ENCODE data around the gene PKMYT1.

Gene PKMYT1

DNA sequence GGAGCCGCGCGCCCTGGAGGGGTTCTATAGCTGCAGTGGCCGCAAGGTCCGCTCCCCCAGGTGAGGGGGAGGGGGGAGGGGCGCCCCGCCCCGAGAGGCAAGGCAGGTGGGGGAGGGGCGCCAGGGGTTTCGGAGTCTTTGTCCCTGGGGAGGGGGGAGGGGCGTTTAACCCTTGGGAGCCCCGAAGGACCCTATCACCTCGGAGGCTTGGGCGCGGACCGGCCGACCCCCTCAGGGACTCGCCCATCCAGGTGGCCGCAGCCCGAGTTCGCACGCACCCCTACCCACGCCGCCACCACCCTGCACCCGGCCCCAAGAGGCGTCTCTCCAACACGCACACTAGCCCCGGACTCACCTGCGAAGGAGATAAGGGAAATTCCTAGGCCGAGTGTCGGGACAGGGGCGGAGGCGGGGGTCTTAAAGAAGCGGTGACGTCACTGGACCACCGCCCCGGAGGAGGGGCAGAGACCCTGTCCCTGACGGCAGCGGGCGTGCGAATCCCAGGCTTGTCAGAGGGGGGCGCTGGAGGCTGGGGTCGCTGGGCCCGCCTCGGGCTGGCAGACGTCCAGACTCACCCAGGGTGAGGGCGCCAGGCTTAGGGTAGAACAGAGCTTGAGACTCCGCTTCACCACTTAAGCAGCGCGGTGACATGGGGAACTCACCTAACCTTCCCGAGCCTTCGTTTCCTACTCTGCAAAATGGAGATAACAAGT is 37.7 kb upstream of the PKMYT1 start, which contains the start of gene CLDN6:
Gene CLDN6 (minus strand): TSS at position 390 of the 713 bp plus-strand sequence. CDS start 2,162 bp downstream, outside the sequence.
- DNase-seq, result no peak

DNA sequence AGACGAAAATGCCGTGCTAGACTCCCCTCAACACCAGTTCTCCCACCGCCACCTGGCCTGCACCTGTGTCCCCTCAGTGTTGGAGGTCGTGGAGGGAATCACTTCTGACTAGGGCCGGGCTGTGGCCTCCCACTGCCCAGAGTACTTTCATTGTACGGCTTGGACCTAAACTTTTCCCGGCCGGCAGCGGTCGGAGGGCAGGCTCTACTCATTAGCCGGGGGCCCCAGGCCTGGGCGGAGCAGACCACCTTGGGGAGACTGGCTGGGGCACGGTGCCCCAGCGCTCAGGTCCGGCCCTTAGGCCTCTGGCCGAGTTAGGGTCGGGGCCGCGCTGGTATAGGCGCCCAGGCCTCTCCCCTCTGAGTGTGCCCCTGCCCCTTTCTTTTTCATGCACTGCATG is 37.1 kb upstream of the PKMYT1 start:
- no peak for DNase-seq

DNA sequence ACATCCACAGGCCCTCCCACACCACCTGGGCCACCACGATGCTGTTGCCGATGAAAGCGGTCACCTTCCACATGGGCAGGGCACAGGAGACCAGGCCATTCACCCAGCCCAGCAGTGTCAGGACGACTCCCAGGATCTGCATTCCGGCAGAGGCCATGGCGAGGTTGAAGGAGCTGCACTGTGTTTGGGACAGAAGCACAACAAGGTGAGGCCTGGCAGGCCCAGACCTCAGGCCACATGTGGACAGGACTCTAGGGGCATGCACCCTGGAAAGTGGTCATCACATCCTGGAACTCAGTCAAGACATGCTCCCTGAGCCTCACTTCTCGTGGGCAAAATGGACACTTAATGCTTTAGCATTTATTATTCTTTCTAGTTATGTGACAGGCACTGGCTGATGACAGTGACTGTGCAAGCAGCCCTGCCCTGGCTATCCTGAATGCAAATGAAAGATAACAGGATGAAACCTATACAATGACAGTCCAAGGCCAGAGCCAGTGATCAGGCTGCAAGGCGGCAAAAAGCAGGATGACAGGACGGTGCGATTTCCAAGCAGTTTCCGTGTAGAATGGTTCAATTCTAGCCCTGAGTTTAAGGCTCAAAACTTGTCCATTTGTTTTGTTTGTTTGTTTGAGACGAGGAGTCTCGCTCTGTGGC is 35.7 kb upstream of the PKMYT1 start:
- DNase-seq, result no peak

DNA sequence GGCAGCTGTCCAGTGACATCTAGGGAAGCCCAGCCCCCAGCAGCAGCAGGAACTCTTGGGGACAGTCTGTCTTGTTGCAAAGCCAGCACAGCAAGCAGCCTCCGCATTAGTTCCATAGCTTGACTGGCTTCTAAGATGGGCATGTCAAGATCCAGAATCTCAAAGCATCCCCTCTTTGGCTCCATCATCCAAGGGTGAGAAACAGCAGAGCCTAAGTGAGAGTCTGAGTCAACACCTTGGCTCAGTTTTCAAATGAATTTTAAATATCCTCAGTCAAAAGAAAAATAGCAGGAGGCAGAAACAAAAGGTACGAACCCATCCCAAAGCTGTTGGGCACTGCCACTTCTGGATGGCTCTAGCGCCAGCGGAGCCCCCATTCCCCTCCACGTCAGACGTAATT is 34.7 kb upstream of the PKMYT1 start:
- DNase-seq, result no peak

DNA sequence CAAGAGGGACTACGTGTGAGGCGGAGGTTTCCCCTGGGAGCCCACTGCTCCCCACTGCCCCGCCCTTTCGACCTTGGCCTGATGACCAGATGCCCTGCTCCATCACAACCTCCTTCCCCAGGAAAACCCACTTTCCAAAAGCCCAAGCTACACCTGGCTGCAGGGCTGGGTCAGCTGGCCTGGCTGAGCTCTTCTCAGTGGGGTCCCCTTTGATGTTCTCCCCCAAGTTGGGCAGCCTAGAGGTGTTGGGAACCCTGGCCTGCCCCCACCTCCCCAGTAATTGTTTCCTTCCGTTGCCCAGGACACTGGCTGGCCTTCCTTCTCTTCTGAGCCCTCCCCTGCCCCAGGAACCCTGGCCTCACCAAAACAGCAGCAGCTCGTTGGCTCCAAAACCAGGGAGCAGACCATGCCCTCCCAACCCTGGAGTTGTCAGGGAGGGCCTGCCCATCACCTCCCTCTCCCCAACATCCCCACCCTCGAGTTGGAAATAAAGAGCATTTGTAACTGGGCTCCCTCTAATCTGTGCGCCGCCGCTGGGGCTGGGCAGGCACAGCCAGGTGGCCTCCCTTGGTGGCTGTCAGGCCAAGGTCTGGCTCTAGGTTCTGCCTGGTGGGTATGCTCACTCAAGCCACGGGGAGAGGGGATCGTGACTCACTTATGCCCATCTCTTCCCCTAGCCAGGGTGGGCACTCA is 33.9 kb upstream of the PKMYT1 start:
- no peak for DNase-seq

DNA sequence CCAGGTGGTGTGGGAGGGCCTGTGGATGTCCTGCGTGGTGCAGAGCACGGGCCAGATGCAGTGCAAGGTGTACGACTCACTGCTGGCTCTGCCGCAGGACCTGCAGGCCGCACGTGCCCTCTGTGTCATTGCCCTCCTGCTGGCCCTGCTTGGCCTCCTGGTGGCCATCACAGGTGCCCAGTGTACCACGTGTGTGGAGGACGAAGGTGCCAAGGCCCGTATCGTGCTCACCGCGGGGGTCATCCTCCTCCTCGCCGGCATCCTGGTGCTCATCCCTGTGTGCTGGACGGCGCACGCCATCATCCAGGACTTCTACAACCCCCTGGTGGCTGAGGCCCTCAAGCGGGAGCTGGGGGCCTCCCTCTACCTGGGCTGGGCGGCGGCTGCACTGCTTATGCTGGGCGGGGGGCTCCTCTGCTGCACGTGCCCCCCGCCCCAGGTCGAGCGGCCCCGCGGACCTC is 33.3 kb upstream of the PKMYT1 start:
- DNase-seq, result no peak

DNA sequence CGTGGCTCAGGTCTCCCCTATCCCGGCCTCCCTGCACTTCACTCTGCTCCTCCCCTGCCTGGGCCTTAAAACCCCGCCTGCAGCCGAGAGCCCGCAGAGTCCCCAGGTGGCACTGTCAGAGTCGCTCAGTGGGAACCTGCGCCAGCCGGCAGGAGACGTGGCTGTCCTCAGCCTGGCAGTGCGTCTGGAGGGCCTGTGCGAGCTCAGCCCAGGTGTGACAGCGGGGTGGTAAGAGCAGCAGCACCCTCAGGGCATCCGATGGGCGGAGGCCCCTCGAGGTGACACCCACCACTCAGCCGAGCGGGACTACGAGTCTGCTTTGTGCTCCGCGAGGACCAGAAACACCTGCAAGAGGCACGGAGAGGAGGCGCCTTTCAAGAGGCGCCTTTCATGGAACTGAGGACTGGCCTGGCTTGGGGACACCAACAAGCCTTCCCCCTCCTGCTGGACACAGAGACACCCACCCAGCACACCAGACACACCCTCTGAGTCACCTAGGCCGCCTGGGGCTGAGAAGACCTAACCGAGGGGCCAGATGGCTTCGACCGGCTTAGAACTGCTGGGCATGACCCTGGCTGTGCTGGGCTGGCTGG is 32.7 kb upstream of the PKMYT1 start, which contains the start of gene CLDN9:
Gene CLDN9 (plus strand): TSS at position 96 of the 593 bp plus-strand sequence. CDS start 440 bp downstream, at position 536.
- DNase-seq, result no peak

DNA sequence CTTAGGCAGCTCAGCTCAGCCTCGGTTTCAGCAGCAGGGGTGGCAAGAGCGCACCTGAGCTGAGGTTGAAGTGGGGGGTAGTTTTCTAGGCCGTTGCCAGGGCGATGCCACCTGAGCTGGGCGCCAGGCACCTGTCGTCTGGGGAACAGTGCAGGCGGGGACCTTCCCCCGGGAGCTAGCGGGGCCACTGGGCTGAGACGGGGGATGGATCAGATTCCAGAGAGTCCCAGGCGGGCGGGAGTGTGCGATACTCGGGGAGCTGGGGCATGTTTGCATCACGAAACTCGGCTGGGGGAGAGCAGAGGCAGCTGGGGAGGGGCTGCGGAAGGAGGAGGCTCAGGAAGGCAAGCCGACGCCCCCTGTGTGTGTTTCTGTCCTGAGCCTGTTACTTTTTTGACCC is 32.0 kb upstream of the PKMYT1 start:
- DNase-seq, result no peak

DNA sequence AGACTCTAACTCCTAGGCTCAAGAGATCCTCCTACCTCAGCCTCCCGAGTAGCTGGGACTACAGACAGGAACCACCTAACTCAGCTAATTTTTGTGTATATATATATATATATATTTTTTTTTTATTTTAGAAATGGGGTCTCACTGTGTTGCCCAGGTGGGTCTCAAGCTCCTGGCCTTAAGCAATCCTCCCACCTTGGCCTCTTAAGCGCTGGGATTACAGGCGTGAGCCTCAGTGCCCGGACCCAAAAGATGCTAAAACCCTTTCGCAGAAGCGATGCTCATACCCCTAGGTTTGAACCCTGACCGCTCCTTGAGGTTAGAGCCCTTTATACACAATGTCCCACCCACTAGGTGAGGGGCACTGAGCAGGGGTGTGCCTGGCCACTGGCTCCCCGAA is 30.3 kb upstream of the PKMYT1 start:
- no peak for DNase-seq

DNA sequence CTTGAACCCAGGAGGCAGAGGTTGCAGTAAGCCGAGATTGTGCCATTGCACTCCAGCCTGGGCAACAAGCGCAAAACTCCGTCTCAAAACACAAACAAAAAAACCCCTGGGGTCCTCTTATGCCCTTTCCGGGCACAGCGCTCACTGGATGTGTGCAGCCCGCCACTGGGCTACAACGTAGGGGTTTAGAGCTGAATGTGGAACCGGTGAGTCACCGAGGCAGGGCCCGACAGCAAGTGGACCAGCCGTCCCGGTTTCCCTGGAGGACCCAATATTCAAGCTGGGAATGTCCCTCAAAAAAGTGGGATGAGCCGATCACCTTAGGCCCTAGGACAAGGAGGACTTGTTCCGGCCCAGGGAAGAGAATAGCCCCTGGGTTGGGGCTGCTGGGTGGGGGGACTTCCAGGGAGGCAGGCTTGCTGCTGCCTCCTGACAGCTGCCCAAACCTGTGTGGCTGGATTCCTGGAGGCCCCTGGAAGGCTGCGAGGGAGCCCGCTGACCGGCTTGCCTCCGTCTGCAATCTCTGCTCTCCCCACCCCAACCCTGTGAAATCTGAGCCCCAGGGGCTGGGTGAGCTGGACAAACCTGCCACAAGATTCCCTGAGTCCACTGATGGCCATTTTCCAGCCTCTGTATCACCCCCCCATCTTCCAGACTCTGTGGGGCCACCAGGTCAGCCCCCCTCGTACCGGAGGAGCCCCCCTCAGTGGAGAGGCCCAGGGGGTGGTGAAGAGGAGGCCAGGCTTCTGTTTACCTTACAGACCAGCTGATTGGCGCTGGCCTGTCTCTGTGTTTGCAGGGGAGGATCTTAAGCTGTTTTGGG is 29.5 kb upstream of the PKMYT1 start:
- DNase-seq, result no peak

DNA sequence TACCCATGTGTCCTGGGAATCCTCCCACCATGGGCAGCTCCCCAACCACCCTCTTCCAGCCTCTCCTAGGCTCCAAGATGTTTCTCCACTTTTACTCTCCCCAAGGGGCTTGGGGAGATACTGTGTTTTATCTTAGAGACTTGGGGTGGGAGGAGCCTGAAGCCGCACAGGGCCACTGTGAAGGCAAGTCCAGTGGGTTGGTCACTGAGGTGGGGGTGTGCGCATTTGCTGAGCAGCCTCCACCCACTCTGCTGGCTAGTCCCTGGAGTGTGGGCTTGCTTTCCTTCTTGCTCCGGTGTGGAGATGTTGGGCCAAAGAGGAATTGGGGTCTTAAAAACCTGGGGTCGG is 28.4 kb upstream of the PKMYT1 start:
- DNase-seq, result no peak

DNA sequence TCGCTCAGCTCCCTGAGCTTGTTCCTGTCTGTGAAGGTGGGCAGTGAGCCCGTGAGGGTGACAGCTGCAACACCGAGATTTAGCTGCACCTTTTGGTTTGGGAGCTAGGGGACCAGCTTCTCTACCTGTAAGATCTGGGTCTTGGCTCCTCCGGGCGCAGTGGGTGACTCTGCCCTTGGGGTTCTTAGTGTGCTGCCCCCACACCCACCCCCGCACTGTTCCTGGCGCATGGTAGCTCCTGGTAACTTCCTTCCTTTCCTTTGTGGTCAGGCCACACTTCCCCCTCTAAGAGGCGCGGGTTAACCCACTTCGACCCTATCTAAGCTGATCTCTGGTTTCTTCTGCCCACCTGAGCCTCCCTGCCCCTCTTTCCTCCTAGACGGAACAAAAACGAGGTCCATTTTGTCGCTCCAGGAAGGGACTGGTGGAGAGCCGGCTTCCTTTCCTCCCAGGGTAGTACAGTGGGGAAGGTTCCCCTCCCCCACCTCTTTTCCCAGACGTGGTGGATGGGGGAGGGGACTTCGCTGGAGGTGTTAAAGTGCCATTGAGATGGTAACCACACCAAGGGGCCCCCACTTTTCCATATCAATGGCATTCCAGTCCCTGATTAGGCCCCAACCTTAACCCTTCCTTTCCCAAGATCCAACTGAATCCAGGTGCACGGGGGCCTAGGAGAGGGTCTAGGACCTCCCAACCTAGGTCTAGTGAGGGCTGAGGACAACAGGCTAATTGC is 27.9 kb upstream of the PKMYT1 start:
- DNase-seq, result no peak

DNA sequence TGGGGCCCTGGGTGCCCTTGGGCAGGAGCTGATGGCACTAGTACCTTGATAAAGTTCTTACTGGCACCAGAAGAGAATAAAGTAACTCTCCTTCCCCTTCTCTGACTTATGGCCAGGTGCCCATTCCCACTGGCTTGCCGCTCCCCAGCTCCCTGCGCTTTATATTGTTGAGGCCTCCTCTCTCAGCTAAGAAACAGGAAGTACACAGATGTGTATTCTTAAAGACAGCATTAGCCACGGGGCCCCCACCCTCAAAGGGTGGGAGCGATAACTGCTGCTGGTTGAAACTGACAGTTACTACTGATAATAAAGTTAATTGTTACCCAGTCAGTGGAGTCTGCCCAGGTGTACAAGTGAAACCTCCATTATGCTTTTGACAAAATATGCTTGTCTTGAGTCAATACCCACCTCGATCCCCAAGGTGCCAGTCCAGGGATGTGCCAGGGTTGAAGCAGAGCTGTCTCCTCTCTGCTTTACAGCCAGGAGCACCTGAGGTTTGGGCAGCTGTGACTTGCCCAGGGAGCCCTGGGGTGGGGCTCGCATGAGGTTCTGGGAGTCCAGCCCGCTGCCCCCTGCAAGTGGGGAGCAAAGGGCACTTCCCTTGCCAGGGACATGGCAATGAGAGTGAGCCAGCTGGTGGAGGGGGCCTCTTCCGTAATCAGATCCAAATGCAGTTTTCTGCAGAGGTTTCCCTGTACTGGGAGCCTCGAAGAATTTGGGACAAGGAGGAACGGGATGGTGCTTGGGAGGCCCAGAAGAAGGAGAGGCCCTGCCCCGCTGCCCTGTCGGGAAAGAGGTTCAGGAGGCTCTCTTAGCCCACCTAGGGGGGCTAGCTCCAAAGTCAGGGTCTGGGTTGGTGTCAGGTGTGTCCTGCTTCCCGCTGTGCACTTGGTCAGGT is 27.1 kb upstream of the PKMYT1 start:
- DNase-seq, result no peak

DNA sequence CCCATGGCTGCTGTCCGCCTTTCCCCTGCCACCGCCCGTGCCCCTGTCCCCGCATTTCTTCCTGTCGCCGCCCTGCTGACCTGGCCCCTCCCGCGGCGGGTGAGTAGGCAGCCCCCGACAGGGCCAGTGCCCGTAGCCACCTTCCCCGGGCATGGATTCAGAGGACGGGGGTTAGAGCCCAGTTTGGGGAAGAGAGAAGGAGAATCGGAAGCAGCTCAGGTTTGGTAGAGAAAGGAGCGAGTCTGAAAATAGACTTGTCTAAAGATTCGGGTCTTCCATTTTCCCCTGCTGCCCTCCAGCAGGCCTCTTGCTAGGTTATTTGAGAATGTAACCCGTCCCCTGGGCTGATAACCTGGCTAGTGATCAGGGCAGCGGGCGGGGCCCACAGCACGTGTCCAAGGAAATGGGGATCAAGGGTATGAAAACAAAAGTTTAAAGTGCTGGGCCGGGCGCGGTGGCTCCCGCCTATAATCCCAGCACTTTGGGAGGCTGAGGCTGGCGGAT is 24.6 kb upstream of the PKMYT1 start:
- DNase-seq, result no peak

DNA sequence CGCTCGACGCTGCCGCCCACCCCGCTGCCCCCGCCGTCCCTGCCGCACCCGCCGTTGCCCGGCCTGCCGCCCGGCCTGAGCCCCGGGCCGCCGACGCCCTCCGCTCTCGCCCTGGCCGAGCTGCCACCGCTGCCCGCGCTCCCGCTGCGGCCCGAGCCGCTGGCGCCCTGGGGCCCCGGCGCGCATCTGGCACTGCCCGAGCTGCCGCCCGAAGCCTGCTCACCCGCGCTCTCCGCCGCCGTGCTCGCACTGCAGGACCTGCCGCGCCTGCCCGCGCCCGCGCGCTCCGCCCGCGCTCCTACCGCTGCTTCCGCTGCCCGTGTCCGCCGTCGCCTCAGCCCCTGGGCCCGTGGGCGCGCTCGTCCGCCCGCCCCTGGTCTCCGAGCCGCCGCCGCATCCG is 24.1 kb upstream of the PKMYT1 start:
- peak; percentile 30 for DNase-seq

DNA sequence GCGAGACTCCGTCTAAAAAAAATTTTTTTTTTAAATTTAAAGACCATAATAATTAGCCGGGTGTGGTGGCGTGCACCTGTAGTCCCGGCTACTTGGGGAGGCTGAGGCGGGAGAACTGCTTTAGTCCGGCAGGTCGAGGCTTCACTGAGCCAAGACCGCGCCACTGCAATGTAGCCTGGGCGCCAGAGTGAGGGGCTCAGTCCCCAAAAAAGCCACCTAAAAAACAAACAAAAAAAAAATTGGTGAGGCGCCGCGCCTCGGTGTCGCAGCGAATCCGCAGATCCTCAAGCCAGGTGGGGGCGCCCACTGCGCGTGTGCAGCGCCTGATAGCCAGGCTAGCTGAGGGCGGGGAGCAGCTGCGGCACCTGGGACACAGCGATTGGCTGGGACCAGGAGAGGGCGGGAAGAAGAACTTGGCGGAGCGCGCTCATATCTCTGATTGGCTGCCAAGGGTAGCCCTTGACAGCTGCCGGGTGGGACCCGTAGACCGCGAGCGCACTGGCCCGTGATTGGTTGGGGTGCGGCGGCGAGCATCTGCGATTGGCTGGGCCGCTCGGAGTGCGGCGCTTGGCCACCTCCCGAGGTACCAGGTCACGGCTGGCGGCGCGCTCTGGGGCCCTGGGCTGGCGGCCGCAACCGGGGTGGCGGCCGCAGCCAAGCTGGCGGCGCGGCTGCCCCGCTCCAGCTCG is 23.5 kb upstream of the PKMYT1 start:
- DNase-seq, result peak; percentile 97

DNA sequence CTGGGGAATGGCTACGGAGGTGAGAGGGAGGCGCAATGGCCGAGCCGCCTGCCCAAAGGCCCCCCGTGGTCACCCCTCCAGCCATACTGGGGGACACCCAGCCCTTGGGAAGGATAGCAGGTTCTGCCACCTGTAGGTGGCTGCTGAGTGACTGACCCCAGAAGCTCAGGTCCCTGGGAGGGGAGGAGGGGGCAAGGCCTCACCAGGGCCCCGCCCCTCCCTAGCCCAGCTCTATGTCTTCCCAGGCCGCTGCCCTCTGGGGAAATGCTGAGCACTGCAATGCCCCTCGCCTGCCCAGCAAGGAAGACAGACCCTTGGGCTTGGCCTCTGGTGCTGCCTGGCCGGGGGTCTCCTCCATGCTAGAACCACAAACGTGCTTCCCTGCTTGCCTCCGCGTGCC is 21.1 kb upstream of the PKMYT1 start:
- DNase-seq, result no peak

DNA sequence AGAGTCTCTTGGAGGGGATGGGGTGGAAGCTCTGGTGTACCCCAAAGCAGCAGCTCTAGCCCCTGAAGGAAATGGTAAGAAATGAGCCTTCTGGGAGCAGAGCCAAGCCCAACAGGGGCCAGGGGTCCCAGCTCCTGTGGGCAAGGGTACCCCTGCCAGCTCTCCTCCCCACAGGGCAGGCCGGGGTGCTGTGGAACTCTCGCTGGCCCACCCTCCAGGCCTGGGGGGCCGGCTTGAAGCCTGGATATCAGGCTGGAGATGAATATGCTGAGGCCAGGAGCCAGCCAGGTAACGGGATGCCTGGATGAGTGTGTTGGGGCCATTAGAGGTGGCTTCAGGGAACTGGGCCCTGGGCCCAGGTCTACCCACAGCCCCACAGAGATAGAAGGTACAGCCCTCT is 20.3 kb upstream of the PKMYT1 start:
- DNase-seq, result no peak

DNA sequence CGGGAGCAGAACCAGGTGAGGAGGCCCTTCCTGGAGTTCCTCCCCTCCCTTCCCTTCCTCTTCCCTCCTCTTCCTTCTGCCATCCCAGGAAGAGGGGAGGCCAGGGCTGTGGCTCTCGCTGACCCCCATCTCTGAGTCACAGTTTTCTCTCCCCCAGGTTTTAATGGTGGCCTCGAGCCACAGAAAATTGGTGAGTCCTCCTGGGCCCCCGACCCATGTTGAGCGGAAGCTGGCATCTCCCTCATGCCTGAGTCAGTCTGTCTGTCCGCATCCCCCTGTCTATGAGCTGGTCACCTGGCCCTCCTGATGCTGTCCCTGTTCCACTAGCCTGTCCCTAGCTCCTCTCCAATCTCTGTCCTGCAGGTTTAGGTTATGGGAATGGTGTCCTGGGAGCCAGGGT is 19.7 kb upstream of the PKMYT1 start:
- no peak for DNase-seq

DNA sequence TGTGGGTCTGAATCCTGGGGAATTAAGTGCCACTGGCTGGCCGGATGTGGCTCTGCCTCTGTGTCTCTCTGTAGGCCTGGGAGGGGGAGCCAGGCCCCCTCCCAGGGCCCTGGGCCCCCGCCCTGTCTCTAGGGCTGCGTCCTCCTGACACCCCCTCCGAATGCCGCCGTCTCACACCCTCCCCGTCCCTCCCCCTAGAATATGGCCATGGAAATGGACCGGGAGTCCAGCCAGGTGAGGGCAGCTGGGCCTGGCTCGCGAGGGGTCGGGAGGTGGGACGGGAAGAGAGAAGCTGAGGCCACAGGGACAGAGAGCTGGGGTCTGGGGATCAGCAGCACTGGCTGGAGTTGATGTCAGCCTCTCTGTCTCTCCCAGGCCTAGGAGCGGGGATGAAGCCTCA is 16.1 kb upstream of the PKMYT1 start:
- DNase-seq, result no peak
